HCT116 (cell line): ENCODE measurements around the gene USP31.

Source experiments
- EZH2 ChIP-seq: fragments of 200-600 bp; sonication (generic); IDR thresholded peaks from 2 replicates; pipeline ENCODE4 v1.6.1; 2017; ENCODE audit warnings: antibody characterized with exemption, mixed run types
- JUND ChIP-seq: IDR thresholded peaks from 2 replicates; pipeline ENCODE4 v1.6.1; 2012
- MAX ChIP-seq: IDR thresholded peaks from 2 replicates; pipeline ENCODE4 v1.6.1; 2012
- POLR2A ChIP-seq: IDR thresholded peaks from 2 replicates; pipeline ENCODE4 v1.7.0; 2011; ENCODE audit warnings: borderline replicate concordance; ENCODE audit not compliant: insufficient read depth, insufficient read length; ENCODE audit errors: extremely low read depth
- POLR2AphosphoS5 ChIP-seq: IDR thresholded peaks from 2 replicates; pipeline ENCODE4 v1.6.1; 2011; ENCODE audit warnings: mild to moderate bottlenecking, low read depth, low read length, moderate library complexity
- RAD21 ChIP-seq: IDR thresholded peaks from 2 replicates; pipeline ENCODE4 v1.6.1; 2012; ENCODE audit warnings: low read depth, mild to moderate bottlenecking
- REST ChIP-seq: IDR thresholded peaks from 2 replicates; pipeline ENCODE4 v1.6.1; 2012; ENCODE audit warnings: low read depth
- SIN3A ChIP-seq: IDR thresholded peaks from 2 replicates; pipeline ENCODE4 v1.6.1; 2012; ENCODE audit warnings: low read depth
- SRF ChIP-seq: IDR thresholded peaks from 2 replicates; pipeline ENCODE4 v1.6.1; 2012; ENCODE audit warnings: low read depth
- YY1 ChIP-seq: IDR thresholded peaks from 2 replicates; pipeline ENCODE4 v1.6.1; 2011; ENCODE audit warnings: low read length, low read depth, moderate library complexity, mild to moderate bottlenecking; ENCODE audit not compliant: insufficient replicate concordance; ENCODE audit errors: extremely low read depth
- ZFX ChIP-seq: fragments of 450-650 bp; IDR thresholded peaks from 2 replicates; pipeline ENCODE4 v1.6.1; 2017
- ZNF274 ChIP-seq: fragments of 200-500 bp; sonication (Bioruptor generic); IDR thresholded peaks from 2 replicates; pipeline ENCODE4 v1.6.1; 2014; ENCODE audit warnings: mild to moderate bottlenecking, low read depth, low read length, inconsistent platforms
- TF ChIP-seq, protein P1 (sequence below), 3 experiments: fragments of 200-600 bp in 1 of 3; sonication (generic) in 1 of 3; IDR thresholded peaks in 2 of 3; conservative IDR thresholded peaks in 1 of 3; 2 replicates each; pipeline ENCODE4 v1.5.1; 2012 to 2017; ENCODE audit warnings: low read depth in 2 of 3, low read length in 2 of 3, antibody characterized with exemption in 1 of 3, borderline replicate concordance in 1 of 3, control low read depth in 1 of 3, mild to moderate bottlenecking in 1 of 3, mixed read lengths in 1 of 3, mixed run types in 1 of 3, moderate library complexity in 1 of 3; ENCODE audit not compliant: insufficient read depth in 1 of 3

DNA sequence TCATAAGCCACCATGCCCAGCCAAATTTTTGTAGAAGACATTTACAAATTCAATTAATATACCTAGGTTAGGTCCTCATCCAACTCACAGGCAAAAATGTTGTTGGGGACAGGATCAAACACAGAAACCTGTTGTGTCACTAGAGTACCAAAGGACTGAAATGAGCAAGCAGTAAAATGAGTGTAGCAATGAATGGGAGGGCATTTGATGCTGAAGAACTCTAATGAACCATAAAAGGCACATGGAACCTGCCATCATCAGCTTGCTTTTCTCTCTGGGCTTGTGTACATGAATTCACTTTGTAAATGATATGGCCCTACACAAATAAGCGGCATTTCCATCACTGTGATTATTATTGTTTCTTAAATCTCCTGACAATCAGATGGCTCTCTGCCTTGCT, 17.8 kb downstream of the USP31 start:
- TF ChIP-seq, protein P1, sequence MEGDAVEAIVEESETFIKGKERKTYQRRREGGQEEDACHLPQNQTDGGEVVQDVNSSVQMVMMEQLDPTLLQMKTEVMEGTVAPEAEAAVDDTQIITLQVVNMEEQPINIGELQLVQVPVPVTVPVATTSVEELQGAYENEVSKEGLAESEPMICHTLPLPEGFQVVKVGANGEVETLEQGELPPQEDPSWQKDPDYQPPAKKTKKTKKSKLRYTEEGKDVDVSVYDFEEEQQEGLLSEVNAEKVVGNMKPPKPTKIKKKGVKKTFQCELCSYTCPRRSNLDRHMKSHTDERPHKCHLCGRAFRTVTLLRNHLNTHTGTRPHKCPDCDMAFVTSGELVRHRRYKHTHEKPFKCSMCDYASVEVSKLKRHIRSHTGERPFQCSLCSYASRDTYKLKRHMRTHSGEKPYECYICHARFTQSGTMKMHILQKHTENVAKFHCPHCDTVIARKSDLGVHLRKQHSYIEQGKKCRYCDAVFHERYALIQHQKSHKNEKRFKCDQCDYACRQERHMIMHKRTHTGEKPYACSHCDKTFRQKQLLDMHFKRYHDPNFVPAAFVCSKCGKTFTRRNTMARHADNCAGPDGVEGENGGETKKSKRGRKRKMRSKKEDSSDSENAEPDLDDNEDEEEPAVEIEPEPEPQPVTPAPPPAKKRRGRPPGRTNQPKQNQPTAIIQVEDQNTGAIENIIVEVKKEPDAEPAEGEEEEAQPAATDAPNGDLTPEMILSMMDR (IDR thresholded peaks at IDR 0.05 in 2 of 3, conservative IDR thresholded peaks at IDR 0.05 in 1 of 3; ENCODE audit: borderline replicate concordance in 1 of 3, insufficient read depth in 1 of 3, low read depth in 2 of 3, low read length in 2 of 3) = no peak
- TF ChIP-seq YY1 (no peak), EZH2 (no peak), ZFX (no peak), REST (no peak), POLR2A (no peak), RAD21 (no peak), POLR2AphosphoS5 (no peak), SRF (no peak), JUND (no peak), SIN3A (no peak), MAX (no peak), ZNF274 (no peak)
